Keratinocyte (primary cell): ENCODE data around the gene GGACT. TPM values are rescaled to one million over a fixed set of nuclear protein-coding genes. Genes with fewer than 3 reads are reported as not detected.

Experiments
- DNase-seq: peaks from one replicate; pipeline ENCODE4 v3.0.0-alpha.2; 2011; ENCODE audit warnings: low read depth, missing footprints, low spot score
- FAIRE-seq: peaks from 2 replicates; lab custom pipeline; 2011; peaks lifted over from hg19 to GRCh38; lab: Jason Lieb, UNC
- H2AFZ ChIP-seq: 2 replicates; pipeline ENCODE4 v1.6.0; 2012; ENCODE audit warnings: low read length, control low read depth, inconsistent platforms; ENCODE audit not compliant: control insufficient read depth
- H3K27ac ChIP-seq: 2 replicates; pipeline ENCODE4 v1.5.1; 2011; ENCODE audit warnings: low read length; ENCODE audit not compliant: control insufficient read depth, insufficient read depth
- H3K27me3 ChIP-seq: 3 replicates; pipeline ENCODE4 v1.6.0; 2011; ENCODE audit warnings: low read length; ENCODE audit not compliant: control insufficient read depth, insufficient read depth; ENCODE audit errors: extremely low read depth
- H3K36me3 ChIP-seq, 2 experiments: 2 replicates in 1 of 2; 3 replicates in 1 of 2; pipeline ENCODE4 v1.5.1; 2011; ENCODE audit warnings: low read length in 2 of 2, mild to moderate bottlenecking in 1 of 2; ENCODE audit not compliant: control insufficient read depth in 2 of 2, insufficient read depth in 2 of 2; ENCODE audit errors: extremely low read depth in 1 of 2
- H3K4me1 ChIP-seq: 3 replicates; pipeline ENCODE4 v1.5.1; 2011; ENCODE audit warnings: low read length; ENCODE audit not compliant: control insufficient read depth, insufficient read depth; ENCODE audit errors: extremely low read depth
- H3K4me2 ChIP-seq: 3 replicates; pipeline ENCODE4 v1.6.0; 2011; ENCODE audit warnings: low read depth, low read length; ENCODE audit not compliant: control insufficient read depth, insufficient read depth; ENCODE audit errors: extremely low read depth
- H3K4me3 ChIP-seq, 3 experiments: fragments of 200-600 bp in 1 of 3; sonication (generic) in 1 of 3; 2 replicates in 2 of 3; 3 replicates in 1 of 3; pipeline ENCODE4 v1.5.1; 2011 to 2016; ENCODE audit warnings: low read length in 3 of 3, mild to moderate bottlenecking in 3 of 3, control low read depth in 2 of 3, inconsistent platforms in 1 of 3, low read depth in 1 of 3, mixed read lengths in 1 of 3, mixed run types in 1 of 3, moderate library complexity in 1 of 3; ENCODE audit not compliant: control insufficient read depth in 2 of 3, insufficient read depth in 2 of 3; ENCODE audit errors: extremely low read depth in 1 of 3
- H3K79me2 ChIP-seq: 2 replicates; pipeline ENCODE4 v1.6.0; 2012; ENCODE audit warnings: low read length; ENCODE audit not compliant: control insufficient read depth, insufficient read depth
- H3K9ac ChIP-seq: 3 replicates; pipeline ENCODE4 v1.6.0; 2011; ENCODE audit warnings: low read length; ENCODE audit not compliant: control insufficient read depth, insufficient read depth; ENCODE audit errors: extremely low read depth
- H3K9me1 ChIP-seq: 3 replicates; pipeline ENCODE4 v1.6.0; 2011; ENCODE audit warnings: low read length; ENCODE audit not compliant: control insufficient read depth, insufficient read depth; ENCODE audit errors: extremely low read depth
- H3K9me3 ChIP-seq: 2 replicates; pipeline ENCODE4 v1.5.1; 2012; ENCODE audit warnings: low read depth, low read length; ENCODE audit not compliant: control insufficient read depth
- H4K20me1 ChIP-seq: 3 replicates; pipeline ENCODE4 v1.6.0; 2011; ENCODE audit warnings: low read length; ENCODE audit not compliant: control insufficient read depth, insufficient read depth; ENCODE audit errors: extremely low read depth
- EZH2 ChIP-seq: IDR thresholded peaks from one replicate; pipeline ENCODE4 v1.6.1; 2012; ENCODE audit warnings: inconsistent platforms, mild to moderate bottlenecking, low read length, moderate library complexity
- dilution Hi-C: fragments of 300-500 bp; cut with MboI; formaldehyde crosslinking; loops from one replicate; pipeline ENCODE4 v1.7.0; 2020; ENCODE audit warnings: low sequenced_read_pairs; ENCODE audit not compliant: extremely low pct_ligation_motif_present
- polyA plus RNA-seq, 5 experiments: library from polyadenylated mRNA; depleted of rRNA in 3 of 5; stranded (reverse) in 3 of 5; stranded (forward) in 1 of 5; unstranded in 1 of 5; fragments of >200 nt; gene quantifications; 1 replicate in 1 of 5; 2 replicates in 3 of 5; 3 replicates in 1 of 5; pipeline versions ENCODE4 v1.2.1 to v1.2.3, GENCODE V29; 2011 to 2012; ENCODE audit warnings: missing spikeins in 2 of 5, low read depth in 1 of 5, low replicate concordance in 1 of 5
- TF ChIP-seq, protein P1 (sequence below), 3 experiments: IDR thresholded peaks in 1 of 3; conservative IDR thresholded peaks in 1 of 3; optimal IDR thresholded peaks in 1 of 3; 2 replicates in 2 of 3; 3 replicates in 1 of 3; pipeline versions ENCODE3 to v1.5.1; 2011; ENCODE audit warnings: low read length in 3 of 3, mild to moderate bottlenecking in 3 of 3, moderate library complexity in 2 of 3, control low read depth in 1 of 3, inconsistent platforms in 1 of 3; ENCODE audit not compliant: insufficient read depth in 2 of 3; ENCODE audit errors: extremely low read depth in 1 of 3

GGACT gene
- polyA plus RNA-seq, 1 donor (not counting 4 experiments of a cell fraction or from before 2014, with no cell fraction given): 8.2 TPM

GRCh38 chr13:100534911-100535310 lies 53.7 kb downstream of the GGACT start:
- H3K4me2 ChIP-seq: no peak overlapping the region
- H3K9me1 ChIP-seq: no peaks in the 10 kb centered on the region
- H4K20me1 ChIP-seq: no peaks in the 10 kb centered on the region
- H3K4me3 ChIP-seq: no peak overlapping the region
- no peak for FAIRE-seq
- no peaks in the 10 kb centered on the region for H3K4me1 ChIP-seq
- H3K27me3 ChIP-seq: no peaks in the 10 kb centered on the region
- TF ChIP-seq, protein P1, sequence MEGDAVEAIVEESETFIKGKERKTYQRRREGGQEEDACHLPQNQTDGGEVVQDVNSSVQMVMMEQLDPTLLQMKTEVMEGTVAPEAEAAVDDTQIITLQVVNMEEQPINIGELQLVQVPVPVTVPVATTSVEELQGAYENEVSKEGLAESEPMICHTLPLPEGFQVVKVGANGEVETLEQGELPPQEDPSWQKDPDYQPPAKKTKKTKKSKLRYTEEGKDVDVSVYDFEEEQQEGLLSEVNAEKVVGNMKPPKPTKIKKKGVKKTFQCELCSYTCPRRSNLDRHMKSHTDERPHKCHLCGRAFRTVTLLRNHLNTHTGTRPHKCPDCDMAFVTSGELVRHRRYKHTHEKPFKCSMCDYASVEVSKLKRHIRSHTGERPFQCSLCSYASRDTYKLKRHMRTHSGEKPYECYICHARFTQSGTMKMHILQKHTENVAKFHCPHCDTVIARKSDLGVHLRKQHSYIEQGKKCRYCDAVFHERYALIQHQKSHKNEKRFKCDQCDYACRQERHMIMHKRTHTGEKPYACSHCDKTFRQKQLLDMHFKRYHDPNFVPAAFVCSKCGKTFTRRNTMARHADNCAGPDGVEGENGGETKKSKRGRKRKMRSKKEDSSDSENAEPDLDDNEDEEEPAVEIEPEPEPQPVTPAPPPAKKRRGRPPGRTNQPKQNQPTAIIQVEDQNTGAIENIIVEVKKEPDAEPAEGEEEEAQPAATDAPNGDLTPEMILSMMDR (optimal IDR thresholded peaks at IDR 0.05 in 1 of 3, IDR thresholded peaks at IDR 0.05 in 1 of 3, conservative IDR thresholded peaks at IDR 0.05 in 1 of 3; ENCODE audit: extremely low read depth in 1 of 3, insufficient read depth in 2 of 3, low read length in 3 of 3): no peak
- no peak for TF ChIP-seq EZH2
- H3K9ac ChIP-seq: no peak overlapping the region
- no peaks in the 10 kb centered on the region for H3K36me3 ChIP-seq
- H3K27ac ChIP-seq: no peak overlapping the region
- H3K79me2 ChIP-seq: no peaks in the 10 kb centered on the region
- no peak for DNase-seq
- no peaks in the 10 kb centered on the region for H3K9me3 ChIP-seq
- no peak overlapping the region for H2AFZ ChIP-seq
- dilution Hi-C loops: no loop called here

DNA sequence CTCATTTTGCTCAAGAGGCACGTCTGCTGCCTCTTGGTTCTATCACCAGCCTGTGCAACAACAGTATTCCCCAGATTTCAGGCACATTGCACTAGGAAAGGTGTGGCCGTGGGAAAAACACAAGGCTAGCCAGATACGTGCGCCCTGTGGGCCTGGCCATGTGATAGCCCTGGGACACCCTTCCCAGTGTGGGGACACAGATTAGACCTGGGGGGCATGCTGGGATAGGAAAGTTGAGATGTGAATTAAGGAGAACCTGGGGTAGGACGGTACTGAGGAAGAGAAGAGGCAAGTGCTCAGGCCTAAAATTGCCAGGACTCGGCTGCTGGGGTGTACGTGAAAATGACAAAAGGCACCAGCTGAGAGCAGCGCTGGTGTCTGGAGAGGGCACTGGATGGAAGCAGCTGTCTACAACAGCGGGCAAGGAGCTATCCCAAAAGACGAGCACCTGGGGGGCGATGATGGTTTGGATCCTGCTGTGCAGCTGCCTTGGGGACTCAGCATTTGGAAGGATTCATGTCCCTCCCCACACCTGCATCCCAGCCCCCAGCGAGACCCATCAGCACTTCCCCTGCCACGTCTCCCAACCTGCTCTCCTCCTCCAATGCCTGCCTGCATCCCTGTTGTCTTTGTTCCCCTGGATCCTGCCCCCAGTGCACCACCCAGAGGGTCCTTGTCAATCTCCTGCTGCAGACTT lies 54.3 kb downstream of the GGACT start:
- dilution Hi-C loops: no loop called here
- no peak for TF ChIP-seq EZH2
- TF ChIP-seq, protein P1 (optimal IDR thresholded peaks at IDR 0.05 in 1 of 3, IDR thresholded peaks at IDR 0.05 in 1 of 3, conservative IDR thresholded peaks at IDR 0.05 in 1 of 3; ENCODE audit: extremely low read depth in 1 of 3, insufficient read depth in 2 of 3, low read length in 3 of 3): no peak
- H3K79me2 ChIP-seq: no peaks in the 10 kb centered on the region
- no peak overlapping the region for H2AFZ ChIP-seq
- no peaks in the 10 kb centered on the region for H4K20me1 ChIP-seq
- no peaks in the 10 kb centered on the region for H3K4me1 ChIP-seq
- FAIRE-seq (no peak), DNase-seq (no peak)
- no peak overlapping the region for H3K27ac ChIP-seq
- no peak overlapping the region for H3K9ac ChIP-seq
- no peak overlapping the region for H3K4me2 ChIP-seq
- no peaks in the 10 kb centered on the region for H3K27me3 ChIP-seq
- H3K36me3 ChIP-seq: no peaks in the 10 kb centered on the region
- no peak overlapping the region for H3K4me3 ChIP-seq
- H3K9me1 ChIP-seq: no peaks in the 10 kb centered on the region
- H3K9me3 ChIP-seq: no peaks in the 10 kb centered on the region
